HEK293 (cell line): ENCODE results near the gene MPO.
A peak's percentile ranks its signal among the peaks of the same experiment; 100 is the strongest.

Source experiments
- BCL11A ChIP-seq: fragments of 450-650 bp; formaldehyde crosslinking; IDR thresholded peaks from 2 replicates; pipeline ENCODE4 v1.5.1; 2016; ENCODE audit warnings: low read depth, missing biosample characterization, missing genetic modification characterization
- EGR2 ChIP-seq: fragments of 450-650 bp; formaldehyde crosslinking; IDR thresholded peaks from 2 replicates; pipeline ENCODE4 v1.5.1; 2016; ENCODE audit warnings: low read depth, missing biosample characterization, missing genetic modification characterization
- INSM2 ChIP-seq: fragments of 450-650 bp; formaldehyde crosslinking; IDR thresholded peaks from 2 replicates; pipeline ENCODE4 v1.5.1; 2016; ENCODE audit warnings: missing biosample characterization, missing genetic modification characterization
- KLF9 ChIP-seq: fragments of 450-650 bp; formaldehyde crosslinking; IDR thresholded peaks from 2 replicates; pipeline ENCODE4 v1.5.1; 2016; ENCODE audit warnings: missing biosample characterization, missing genetic modification characterization, low read depth
- OSR2 ChIP-seq: fragments of 450-650 bp; formaldehyde crosslinking; IDR thresholded peaks from 2 replicates; pipeline ENCODE4 v1.5.1; 2016; ENCODE audit warnings: missing biosample characterization, missing genetic modification characterization
- PRDM1 ChIP-seq: fragments of 450-650 bp; formaldehyde crosslinking; IDR thresholded peaks from 2 replicates; pipeline ENCODE4; 2016; ENCODE audit warnings: missing biosample characterization, missing genetic modification characterization
- PRDM2 ChIP-seq: fragments of 450-650 bp; formaldehyde crosslinking; IDR thresholded peaks from 2 replicates; pipeline ENCODE4 v1.5.1; 2016; ENCODE audit warnings: missing biosample characterization, missing genetic modification characterization, borderline replicate concordance
- SCRT1 ChIP-seq: fragments of 450-650 bp; formaldehyde crosslinking; IDR thresholded peaks from 2 replicates; pipeline ENCODE4 v1.5.1; 2016; ENCODE audit warnings: missing biosample characterization, missing genetic modification characterization, borderline replicate concordance
- ZBTB1 ChIP-seq: fragments of 450-650 bp; formaldehyde crosslinking; IDR thresholded peaks from 2 replicates; pipeline ENCODE4 v1.5.1; 2016; ENCODE audit warnings: missing biosample characterization, missing genetic modification characterization
- ZBTB21 ChIP-seq: fragments of 450-650 bp; formaldehyde crosslinking; IDR thresholded peaks from 2 replicates; pipeline ENCODE4 v1.5.1; 2017; ENCODE audit warnings: missing biosample characterization, missing genetic modification characterization
- ZBTB49 ChIP-seq: fragments of 450-650 bp; formaldehyde crosslinking; IDR thresholded peaks from 2 replicates; pipeline ENCODE4 v1.5.1; 2016; ENCODE audit warnings: missing biosample characterization, missing genetic modification characterization, low read depth
- ZBTB7A ChIP-seq: fragments of 450-650 bp; formaldehyde crosslinking; IDR thresholded peaks from 2 replicates; pipeline ENCODE4 v1.5.1; 2016; ENCODE audit warnings: low read depth, missing biosample characterization, missing genetic modification characterization
- ZFP69B ChIP-seq: fragments of 450-650 bp; formaldehyde crosslinking; IDR thresholded peaks from 2 replicates; pipeline ENCODE4 v1.5.1; 2016; ENCODE audit warnings: missing biosample characterization, missing genetic modification characterization
- ZNF132 ChIP-seq: fragments of 450-650 bp; formaldehyde crosslinking; IDR thresholded peaks from 2 replicates; pipeline ENCODE4 v1.5.1; 2017; ENCODE audit warnings: missing biosample characterization, missing genetic modification characterization, borderline replicate concordance
- ZNF140 ChIP-seq: fragments of 450-650 bp; formaldehyde crosslinking; IDR thresholded peaks from 2 replicates; pipeline ENCODE4 v1.5.1; 2016; ENCODE audit warnings: missing biosample characterization, missing genetic modification characterization
- ZNF174 ChIP-seq: fragments of 450-650 bp; formaldehyde crosslinking; IDR thresholded peaks from 2 replicates; pipeline ENCODE4 v1.5.0; 2017; ENCODE audit warnings: missing biosample characterization, mild to moderate bottlenecking, missing genetic modification characterization
- ZNF175 ChIP-seq: fragments of 450-650 bp; formaldehyde crosslinking; IDR thresholded peaks from 2 replicates; pipeline ENCODE4 v1.5.1; 2016; ENCODE audit warnings: missing biosample characterization, missing genetic modification characterization
- ZNF202 ChIP-seq: fragments of 450-650 bp; formaldehyde crosslinking; IDR thresholded peaks from 2 replicates; pipeline ENCODE4 v1.5.1; 2016; ENCODE audit warnings: missing biosample characterization, missing genetic modification characterization, borderline replicate concordance
- ZNF248 ChIP-seq: fragments of 450-650 bp; formaldehyde crosslinking; IDR thresholded peaks from 2 replicates; pipeline ENCODE4 v1.5.1; 2017; ENCODE audit warnings: missing biosample characterization, missing genetic modification characterization
- ZNF350 ChIP-seq: fragments of 450-650 bp; formaldehyde crosslinking; IDR thresholded peaks from 2 replicates; pipeline ENCODE4 v1.5.0; 2017; ENCODE audit warnings: missing biosample characterization, mild to moderate bottlenecking, missing genetic modification characterization
- ZNF354C ChIP-seq: fragments of 450-650 bp; formaldehyde crosslinking; IDR thresholded peaks from 2 replicates; pipeline ENCODE4 v1.5.1; 2016; ENCODE audit warnings: missing biosample characterization, missing genetic modification characterization, low read depth, borderline replicate concordance
- ZNF366 ChIP-seq: fragments of 450-650 bp; formaldehyde crosslinking; conservative IDR thresholded peaks from 2 replicates; pipeline ENCODE4 v1.5.1; 2016; ENCODE audit warnings: missing biosample characterization, missing genetic modification characterization
- ZNF513 ChIP-seq: fragments of 450-650 bp; IDR thresholded peaks from 2 replicates; pipeline ENCODE4 v1.5.1; 2018; ENCODE audit warnings: missing biosample characterization, missing genetic modification characterization
- ZNF521 ChIP-seq: fragments of 450-650 bp; formaldehyde crosslinking; IDR thresholded peaks from 2 replicates; pipeline ENCODE4 v1.5.1; 2017; ENCODE audit warnings: missing biosample characterization, mild to moderate bottlenecking, missing genetic modification characterization
- ZNF621 ChIP-seq: fragments of 450-650 bp; formaldehyde crosslinking; IDR thresholded peaks from 2 replicates; pipeline ENCODE4 v1.5.1; 2017; ENCODE audit warnings: missing biosample characterization, missing genetic modification characterization
- ZNF785 ChIP-seq: fragments of 450-650 bp; formaldehyde crosslinking; IDR thresholded peaks from 2 replicates; pipeline ENCODE4 v1.5.1; 2016; ENCODE audit warnings: missing biosample characterization, missing genetic modification characterization

The MPO gene

GRCh38 chr17:58313815-58314705, 33.3 kb upstream of the MPO start (continued):
- no peak for TF ChIP-seq ZNF140 (tag by site-specific recombination)
- no peak for TF ChIP-seq ZNF350
- no peak for TF ChIP-seq ZNF521
- no peak for TF ChIP-seq ZBTB1 (tag by site-specific recombination)
- no peak for TF ChIP-seq BCL11A (tag by site-specific recombination)
- no peak for TF ChIP-seq SCRT1 (tag by site-specific recombination)
- TF ChIP-seq ZNF175, result no peak
- no peak for TF ChIP-seq INSM2 (tag by site-specific recombination)
- peak; percentile 64 for TF ChIP-seq ZNF366 (tag by site-specific recombination)
- TF ChIP-seq ZBTB21 (tag by site-specific recombination), result no peak
- TF ChIP-seq EGR2 (tag by site-specific recombination), result no peak
- TF ChIP-seq ZNF513 (tag by site-specific recombination), result no peak
- TF ChIP-seq ZNF132 (tag by site-specific recombination), result no peak
- TF ChIP-seq ZNF354C, result no peak
- TF ChIP-seq KLF9 (tag by site-specific recombination), result no peak
- no peak for TF ChIP-seq ZNF202
- no peak for TF ChIP-seq PRDM2 (tag by site-specific recombination)
- TF ChIP-seq ZNF248, result no peak
- TF ChIP-seq PRDM1 (tag by site-specific recombination), result no peak
- TF ChIP-seq ZBTB49 (tag by site-specific recombination), result no peak
- TF ChIP-seq ZNF174 (tag by site-specific recombination), result no peak
- TF ChIP-seq ZFP69B (tag by site-specific recombination), result no peak
- no peak for TF ChIP-seq ZNF785 (tag by site-specific recombination)
- TF ChIP-seq ZNF621, result no peak
- no peak; the same call in 1 of the 2 replicates for TF ChIP-seq OSR2 (tag by site-specific recombination)
- TF ChIP-seq ZBTB7A, result no peak
